HCT116 (cell line): Measurements from ENCODE around the gene ST3GAL2. TPM values are rescaled to one million over a fixed set of nuclear protein-coding genes. Genes with fewer than 3 reads are reported as not detected.

Experiments used
- ATAC-seq: fragments of 200-7000 bp; cut with Tn5 transposase; 2 replicates; pipeline ENCODE4 v1.9.1; 2020; ENCODE audit warnings: mild to moderate bottlenecking, moderate library complexity
- BruUV-seq: library from RNA; stranded (reverse); fragments of 400-500 nt; replicated peaks from 2 replicates; lab custom pipeline; 2021; lab: Mats Ljungman, UMichigan
- CTCF ChIA-PET: fragments of 300-600 bp; sonication (Branson Sonifier 250); formaldehyde crosslinking; loops from one replicate; lab custom pipeline; 2021; ENCODE audit warnings: antibody characterized with exemption; lab: Charles Lee
- POLR2A ChIA-PET: fragments of 300-600, 350-600 bp; sonication (Branson Sonifier 250); formaldehyde crosslinking; loops from one replicate; lab custom pipeline; 2021; ENCODE audit warnings: antibody characterized with exemption; lab: Charles Lee
- RAD21 ChIA-PET, 2 experiments: fragments of 300-600 bp; sonication (Branson Sonifier 250); formaldehyde crosslinking; loops; one replicate each; lab custom pipeline; 2023; ENCODE audit warnings: low total read pairs in 2 of 2; ENCODE audit not compliant: uncharacterized antibody in 2 of 2, unreplicated experiment in 2 of 2, low non-redundant PET in 1 of 2; lab: Charles Lee
- DNase-seq: peaks from one replicate; pipeline ENCODE4 v3.0.0-alpha.2; 2010; ENCODE audit warnings: low read depth, low spot score
- H2AFZ ChIP-seq: fragments of 200-600 bp; shearing (Covaris generic), sonication (generic); 2 replicates; pipeline ENCODE4 v1.6.1; 2017; ENCODE audit warnings: low read depth, mixed run types, mixed read lengths, antibody characterized with exemption, low read length; ENCODE audit not compliant: poor library complexity, severe bottlenecking
- H3K27ac ChIP-seq: 2 replicates; pipeline ENCODE4 v1.5.1; 2012; ENCODE audit warnings: low read depth, low read length
- H3K27me3 ChIP-seq: fragments of 200-600 bp; sonication (generic); 2 replicates; pipeline ENCODE4 v1.6.1; 2016; ENCODE audit warnings: mixed run types, low read length, mixed read lengths; ENCODE audit not compliant: insufficient read depth
- H3K36me3 ChIP-seq, 2 experiments: fragments of 200-500 bp in 1 of 2; fragments of 200-600 bp in 1 of 2; sonication (Bioruptor generic) in 1 of 2; sonication (generic) in 1 of 2; 2 replicates each; pipeline versions ENCODE4 v1.5.1 to v1.6.1; 2014 to 2016; ENCODE audit warnings: low read length in 2 of 2, inconsistent platforms in 1 of 2, mixed read lengths in 1 of 2, mixed run types in 1 of 2; ENCODE audit not compliant: insufficient read depth in 2 of 2, control insufficient read depth in 1 of 2
- H3K4me1 ChIP-seq, 2 experiments: fragments of 200-600 bp in 1 of 2; sonication (generic) in 1 of 2; 2 replicates each; pipeline versions ENCODE4 v1.5.1 to v1.6.1; 2012 to 2017; ENCODE audit warnings: low read length in 2 of 2, inconsistent platforms in 1 of 2, mild to moderate bottlenecking in 1 of 2, mixed read lengths in 1 of 2, mixed run types in 1 of 2, moderate library complexity in 1 of 2; ENCODE audit not compliant: insufficient read depth in 2 of 2, control insufficient read depth in 1 of 2
- H3K4me2 ChIP-seq: fragments of 200-600 bp; sonication (generic); 2 replicates; pipeline ENCODE4 v1.6.1; 2017; ENCODE audit warnings: mixed run types, low read length, mixed read lengths
- H3K4me3 ChIP-seq, 2 experiments: fragments of 200-600 bp in 1 of 2; sonication (generic) in 1 of 2; replicated peaks in 1 of 2; 2 replicates each; pipeline ENCODE4 v1.5.1; 2011 to 2016; ENCODE audit warnings: low read length in 2 of 2, control low read depth in 1 of 2, low read depth in 1 of 2, mild to moderate bottlenecking in 1 of 2, mixed read lengths in 1 of 2, mixed run types in 1 of 2
- H3K79me2 ChIP-seq: fragments of 200-600 bp; sonication (generic); 2 replicates; pipeline ENCODE4 v1.6.1; 2017; ENCODE audit warnings: mild to moderate bottlenecking, mixed run types, low read length, moderate library complexity, mixed read lengths; ENCODE audit not compliant: insufficient read depth
- H3K9ac ChIP-seq: fragments of 200-600 bp; sonication (generic); 2 replicates; pipeline ENCODE4 v1.6.1; 2016; ENCODE audit warnings: low read length, mixed read lengths
- H3K9me2 ChIP-seq: fragments of 200-600 bp; sonication (generic), shearing (Covaris generic); 2 replicates; pipeline ENCODE4 v1.6.1; 2017; ENCODE audit warnings: mixed run types, mild to moderate bottlenecking, moderate library complexity; ENCODE audit not compliant: insufficient read depth
- H3K9me3 ChIP-seq, 2 experiments: fragments of 200-500 bp in 1 of 2; fragments of 200-600 bp in 1 of 2; sonication (Bioruptor generic) in 1 of 2; sonication (generic) in 1 of 2; 2 replicates each; pipeline ENCODE4 v1.6.1; 2014 to 2017; ENCODE audit warnings: low read length in 2 of 2, mixed read lengths in 2 of 2, inconsistent platforms in 1 of 2, low read depth in 1 of 2, mild to moderate bottlenecking in 1 of 2, mixed run types in 1 of 2, moderate library complexity in 1 of 2; ENCODE audit not compliant: control insufficient read depth in 1 of 2, insufficient read depth in 1 of 2
- H4K20me1 ChIP-seq: fragments of 200-600 bp; sonication (generic), shearing (Covaris generic); 2 replicates; pipeline ENCODE4 v1.6.1; 2017; ENCODE audit warnings: mixed run types, mild to moderate bottlenecking, moderate library complexity; ENCODE audit not compliant: insufficient read depth
- ATF3 ChIP-seq: IDR thresholded peaks from 2 replicates; pipeline ENCODE4 v1.6.1; 2012
- CBX3 ChIP-seq: IDR thresholded peaks from 2 replicates; pipeline ENCODE4 v1.6.1; 2012; ENCODE audit warnings: low read depth
- CEBPB ChIP-seq: IDR thresholded peaks from 2 replicates; pipeline ENCODE4 v1.6.1; 2012; ENCODE audit warnings: low read depth
- JUND ChIP-seq: IDR thresholded peaks from 2 replicates; pipeline ENCODE4 v1.6.1; 2012
- MAX ChIP-seq: IDR thresholded peaks from 2 replicates; pipeline ENCODE4 v1.6.1; 2012
- POLR2AphosphoS5 ChIP-seq: IDR thresholded peaks from 2 replicates; pipeline ENCODE4 v1.6.1; 2011; ENCODE audit warnings: mild to moderate bottlenecking, low read depth, low read length, moderate library complexity
- RAD21 ChIP-seq: IDR thresholded peaks from 2 replicates; pipeline ENCODE4 v1.6.1; 2012; ENCODE audit warnings: low read depth, mild to moderate bottlenecking
- SIN3A ChIP-seq: IDR thresholded peaks from 2 replicates; pipeline ENCODE4 v1.6.1; 2012; ENCODE audit warnings: low read depth
- SP1 ChIP-seq: IDR thresholded peaks from 2 replicates; pipeline ENCODE4 v1.6.1; 2012; ENCODE audit warnings: low read depth
- TCF7L2 ChIP-seq: IDR thresholded peaks from 2 replicates; pipeline ENCODE4 v1.7.0; 2011; ENCODE audit warnings: borderline replicate concordance, inconsistent platforms; ENCODE audit not compliant: insufficient read depth, insufficient read length; ENCODE audit errors: extremely low read depth
- YY1 ChIP-seq: IDR thresholded peaks from 2 replicates; pipeline ENCODE4 v1.6.1; 2011; ENCODE audit warnings: low read length, low read depth, moderate library complexity, mild to moderate bottlenecking; ENCODE audit not compliant: insufficient replicate concordance; ENCODE audit errors: extremely low read depth
- ZFX ChIP-seq: fragments of 450-650 bp; IDR thresholded peaks from 2 replicates; pipeline ENCODE4 v1.6.1; 2017
- intact Hi-C: fragments of 100-400 bp; cut with micrococcal nuclease; formaldehyde crosslinking; loops from 2 replicates; pipeline ENCODE4 v1.10.0; 2022
- total RNA-seq: library from RNA; stranded (reverse); gene quantifications from one replicate; pipeline ENCODE4 v1.2.1, GENCODE V29; 2021; ENCODE audit not compliant: unreplicated experiment
- TF ChIP-seq, protein P1 (sequence below): IDR thresholded peaks from 2 replicates; pipeline ENCODE4 v1.6.1; 2012; ENCODE audit warnings: low read depth

Gene ST3GAL2
- total RNA-seq, 1 experiment from 2014 or later = 9.5 TPM

DNA sequence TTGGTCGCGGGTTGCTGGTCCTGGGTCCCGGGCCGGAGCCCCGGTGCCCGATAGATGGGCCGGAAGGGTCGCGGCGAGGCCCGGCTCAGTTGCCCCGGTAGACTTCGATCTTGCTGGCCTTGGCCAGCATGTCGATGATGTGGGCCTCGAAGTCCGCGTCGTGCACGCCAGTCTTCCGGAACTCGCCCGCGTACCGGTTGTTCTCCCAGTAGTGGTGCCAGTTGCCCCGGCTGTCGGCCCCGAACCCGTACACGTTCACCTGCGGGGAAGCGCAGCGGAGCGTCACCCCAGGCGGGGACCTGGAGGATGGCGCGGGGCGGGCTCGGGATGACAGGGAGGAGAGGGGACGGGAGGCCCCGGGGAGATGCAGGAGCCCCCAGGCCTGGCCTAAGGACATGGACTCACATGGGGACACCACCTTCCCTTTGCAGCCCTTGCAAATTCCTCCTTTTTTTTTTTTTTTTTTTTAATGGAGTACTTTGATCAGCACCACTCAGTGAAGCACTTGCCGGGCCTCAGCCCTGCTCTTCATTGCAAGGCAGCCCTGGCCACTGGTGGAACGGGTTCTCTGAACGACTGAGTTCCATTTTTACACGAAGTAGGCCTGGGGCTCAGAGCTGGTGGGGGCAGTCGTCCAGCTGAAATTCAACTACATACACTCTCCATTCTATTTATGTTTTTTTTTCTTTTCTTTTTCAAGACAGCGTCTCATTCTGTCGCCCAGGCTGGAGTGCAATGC is 57.1 kb downstream of the ST3GAL2 start:
- Histone ChIP-seq H3K9me2 (no peaks in the 10 kb centered on the region), H3K36me3 (peaks cover 0 to 3% of the 10 kb centered on the region in 2 experiments; a peak in 1 of 4 replicates), H2AFZ (no peak overlapping the region), H4K20me1 (no peaks in the 10 kb centered on the region), H3K27ac (peak overlapping the region; percentile 98), H3K4me3 (peak overlapping the region; percentile 90 to 94), H3K4me1 (peaks cover 22 to 37% of the 10 kb centered on the region in 2 experiments), H3K9me3 (no peaks in the 10 kb centered on the region), H3K79me2 (peaks cover 19% of the 10 kb centered on the region), H3K27me3 (no peaks in the 10 kb centered on the region), H3K9ac (peak overlapping the region; percentile 95), H3K4me2 (peak overlapping the region; percentile 89)
- BruUV-seq = TSS peak; percentile 86
- ATAC-seq = peak; percentile 23
- RAD21 ChIA-PET = interaction anchor here in 1 of 2 experiments (0.7 kb wide), 1 partner anchor 65 kb away, joined by 3 read pairs; no protein-coding TSS in a partner anchor
- TF ChIP-seq POLR2AphosphoS5 (peak; percentile 72; the same call in 1 of the 2 replicates), RAD21 (no peak), ZFX (peak; percentile 69; the same call in 1 of the 2 replicates)
- intact Hi-C loops = loop anchor here (1.0 to 5.0 kb wide), 3 partner anchors 56 to 143 kb away; partner anchors contain the start of genes FCSK and ST3GAL2
- CTCF ChIA-PET = interaction anchor here (0.7 to 0.8 kb wide), 2 partner anchors 72 to 89 kb away, joined by 3 read pairs; no protein-coding TSS in a partner anchor
- DNase-seq = no peak
- POLR2A ChIA-PET = interaction anchor here (0.7 to 2.5 kb wide), 16 partner anchors 8 to 140 kb away, joined by 3 to 18 read pairs (median 5); partner anchors contain the start of genes AARS1, DDX19A, FCSK and ST3GAL2

DNA sequence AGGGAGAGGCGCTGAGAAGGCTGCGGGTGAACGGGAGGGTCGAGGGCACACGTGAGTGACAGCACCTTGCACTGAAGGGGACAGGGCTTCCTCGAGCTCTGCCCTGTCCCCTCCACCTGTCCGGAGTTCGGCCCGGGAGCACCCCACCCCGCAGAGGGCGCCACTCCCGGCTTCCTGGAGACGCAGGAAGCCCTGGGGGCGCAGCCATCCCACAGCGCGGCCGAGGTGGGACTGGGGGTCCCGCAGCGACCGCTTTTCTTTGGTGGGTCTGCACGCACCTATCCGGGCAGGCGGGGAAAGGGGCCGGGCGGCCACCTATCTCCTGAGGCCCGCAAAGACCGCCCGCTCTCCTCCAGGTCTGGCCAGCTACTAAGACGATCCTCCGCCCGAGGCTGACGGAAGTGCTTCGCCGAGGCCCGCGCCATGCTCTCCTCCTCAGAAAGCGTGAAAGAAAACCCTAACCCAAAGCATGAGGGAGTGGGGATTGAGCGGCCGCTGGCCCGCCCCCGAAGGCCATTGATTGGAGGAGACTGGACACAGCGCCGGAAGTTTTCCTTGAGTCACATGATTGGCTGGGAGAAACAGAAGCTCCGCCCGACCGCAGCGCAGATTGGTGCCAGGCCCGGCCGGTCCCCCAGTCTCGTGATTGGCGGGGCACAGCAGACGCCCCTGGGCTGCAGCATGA is 57.8 kb downstream of the ST3GAL2 start:
- Histone ChIP-seq H3K9me3 (no peaks in the 10 kb centered on the region), H3K27ac (peak overlapping the region; percentile 98), H3K36me3 (peaks cover 4 to 5% of the 10 kb centered on the region in 2 experiments; a peak in 2 of 4 replicates), H3K79me2 (peaks cover 19% of the 10 kb centered on the region), H3K27me3 (no peaks in the 10 kb centered on the region), H3K4me3 (peak overlapping the region; percentile 90 to 94), H3K9me2 (no peaks in the 10 kb centered on the region), H3K4me1 (peaks cover 16 to 30% of the 10 kb centered on the region in 2 experiments; a peak in 3 of 4 replicates), H2AFZ (no peak overlapping the region), H3K9ac (peak overlapping the region; percentile 95), H3K4me2 (peak overlapping the region; percentile 89), H4K20me1 (no peaks in the 10 kb centered on the region)
- peak; percentile 93 for DNase-seq
- POLR2A ChIA-PET = interaction anchor here (0.7 to 2.5 kb wide), 17 partner anchors 8 to 141 kb away, joined by 3 to 18 read pairs (median 5); partner anchors contain the start of genes AARS1, DDX19A, FCSK and ST3GAL2
- RAD21 ChIA-PET = interaction anchor here in 1 of 2 experiments (0.6 to 1.0 kb wide), 4 partner anchors 18 to 95 kb away, joined by 3 to 4 read pairs (median 4); no protein-coding TSS in a partner anchor
- BruUV-seq = TSS peak; percentile 78
- CTCF ChIA-PET = interaction anchor here (0.7 to 1.4 kb wide), 5 partner anchors 72 to 273 kb away, joined by 3 read pairs; no protein-coding TSS in a partner anchor
- intact Hi-C loops = loop anchor here (1.0 to 5.0 kb wide), 3 partner anchors 56 to 143 kb away; partner anchors contain the start of genes FCSK and ST3GAL2
- peak; percentile 90 for ATAC-seq
- TF ChIP-seq ATF3 = no peak
- TF ChIP-seq, protein P1, sequence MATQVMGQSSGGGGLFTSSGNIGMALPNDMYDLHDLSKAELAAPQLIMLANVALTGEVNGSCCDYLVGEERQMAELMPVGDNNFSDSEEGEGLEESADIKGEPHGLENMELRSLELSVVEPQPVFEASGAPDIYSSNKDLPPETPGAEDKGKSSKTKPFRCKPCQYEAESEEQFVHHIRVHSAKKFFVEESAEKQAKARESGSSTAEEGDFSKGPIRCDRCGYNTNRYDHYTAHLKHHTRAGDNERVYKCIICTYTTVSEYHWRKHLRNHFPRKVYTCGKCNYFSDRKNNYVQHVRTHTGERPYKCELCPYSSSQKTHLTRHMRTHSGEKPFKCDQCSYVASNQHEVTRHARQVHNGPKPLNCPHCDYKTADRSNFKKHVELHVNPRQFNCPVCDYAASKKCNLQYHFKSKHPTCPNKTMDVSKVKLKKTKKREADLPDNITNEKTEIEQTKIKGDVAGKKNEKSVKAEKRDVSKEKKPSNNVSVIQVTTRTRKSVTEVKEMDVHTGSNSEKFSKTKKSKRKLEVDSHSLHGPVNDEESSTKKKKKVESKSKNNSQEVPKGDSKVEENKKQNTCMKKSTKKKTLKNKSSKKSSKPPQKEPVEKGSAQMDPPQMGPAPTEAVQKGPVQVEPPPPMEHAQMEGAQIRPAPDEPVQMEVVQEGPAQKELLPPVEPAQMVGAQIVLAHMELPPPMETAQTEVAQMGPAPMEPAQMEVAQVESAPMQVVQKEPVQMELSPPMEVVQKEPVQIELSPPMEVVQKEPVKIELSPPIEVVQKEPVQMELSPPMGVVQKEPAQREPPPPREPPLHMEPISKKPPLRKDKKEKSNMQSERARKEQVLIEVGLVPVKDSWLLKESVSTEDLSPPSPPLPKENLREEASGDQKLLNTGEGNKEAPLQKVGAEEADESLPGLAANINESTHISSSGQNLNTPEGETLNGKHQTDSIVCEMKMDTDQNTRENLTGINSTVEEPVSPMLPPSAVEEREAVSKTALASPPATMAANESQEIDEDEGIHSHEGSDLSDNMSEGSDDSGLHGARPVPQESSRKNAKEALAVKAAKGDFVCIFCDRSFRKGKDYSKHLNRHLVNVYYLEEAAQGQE = no peak
- no peak for TF ChIP-seq ZFX
- TF ChIP-seq SP1 = peak; percentile 88
- no peak for TF ChIP-seq CEBPB
- peak; percentile 86 for TF ChIP-seq YY1
- TF ChIP-seq SIN3A = peak; percentile 91; the same call in 1 of the 2 replicates
- no peak for TF ChIP-seq TCF7L2
- TF ChIP-seq JUND = no peak; the same call in 1 of the 2 replicates
- TF ChIP-seq CBX3 = no peak
- TF ChIP-seq MAX = peak; percentile 93
